PC-3 (cell line): ENCODE measurements around the gene ADGRG6. TPM values are rescaled to one million over a fixed set of nuclear protein-coding genes. Genes with fewer than 3 reads are reported as not detected.

Experiments used
- ATAC-seq: fragments of 200-7000 bp; cut with Tn5 transposase; 2 replicates; pipeline ENCODE4 v1.9.1; 2020; ENCODE audit warnings: mild to moderate bottlenecking, moderate library complexity
- BruUV-seq: library from RNA; stranded (reverse); fragments of 400-500 nt; replicated peaks from 2 replicates; lab custom pipeline; 2021; lab: Mats Ljungman, UMichigan
- CTCF ChIA-PET: fragments of 300-600 bp; sonication (Branson Sonifier 250); formaldehyde crosslinking; loops from one replicate; lab custom pipeline; 2022; ENCODE audit warnings: antibody characterized with exemption; lab: Charles Lee
- POLR2A ChIA-PET: fragments of 300-600 bp; sonication (Branson Sonifier 250); formaldehyde crosslinking; loops from one replicate; lab custom pipeline; 2022; ENCODE audit warnings: antibody characterized with exemption; ENCODE audit not compliant: unreplicated experiment; lab: Charles Lee
- DNase-seq: peaks from one replicate; pipeline ENCODE4 v3.0.0-alpha.2; 2015
- H2AFZ ChIP-seq: fragments of 300-600 bp; sonication (generic); 2 replicates; pipeline ENCODE4 v1.6.0; 2016; ENCODE audit warnings: antibody characterized with exemption, low read length
- H3F3A ChIP-seq: fragments of 300-600 bp; sonication (generic); one replicate; pipeline ENCODE4 v1.6.0; 2017; ENCODE audit warnings: antibody characterized with exemption, low read length, control low read depth, mild to moderate bottlenecking; ENCODE audit not compliant: unreplicated experiment
- H3K27ac ChIP-seq: fragments of 300-600 bp; sonication (generic); 2 replicates; pipeline ENCODE4 v1.5.1; 2016; ENCODE audit warnings: mild to moderate bottlenecking, low read length
- H3K27me3 ChIP-seq: fragments of 300-600 bp; sonication (generic); 2 replicates; pipeline ENCODE4 v1.6.1; 2016; ENCODE audit warnings: low read length, mixed read lengths
- H3K36me3 ChIP-seq: fragments of 300-600 bp; sonication (generic); 2 replicates; pipeline ENCODE4 v1.6.1; 2016; ENCODE audit warnings: low read depth, mixed run types, low read length, mixed read lengths
- H3K4me1 ChIP-seq: fragments of 300-600 bp; sonication (generic); 2 replicates; pipeline ENCODE4 v1.5.1; 2016; ENCODE audit warnings: low read length; ENCODE audit not compliant: insufficient read depth
- H3K4me2 ChIP-seq: fragments of 300-600 bp; sonication (generic); 2 replicates; pipeline ENCODE4 v1.6.0; 2016; ENCODE audit warnings: low read length
- H3K4me3 ChIP-seq: fragments of 300-600 bp; sonication (generic); 2 replicates; pipeline ENCODE4 v1.5.1; 2016; ENCODE audit warnings: mild to moderate bottlenecking, low read length, mixed read lengths
- H3K79me2 ChIP-seq: fragments of 300-600 bp; sonication (generic); 2 replicates; pipeline ENCODE4 v1.6.1; 2017; ENCODE audit warnings: low read length, mixed read lengths
- H3K9ac ChIP-seq: fragments of 300-600 bp; sonication (generic); 2 replicates; pipeline ENCODE4 v1.6.0; 2016; ENCODE audit warnings: mild to moderate bottlenecking, low read length
- H3K9me2 ChIP-seq: fragments of 300-600 bp; sonication (generic); replicated peaks from 2 replicates; pipeline ENCODE4 v1.6.1; 2016; ENCODE audit warnings: mixed run types, low read length, mixed read lengths
- H3K9me3 ChIP-seq: fragments of 300-600 bp; sonication (generic); 2 replicates; pipeline ENCODE4 v1.6.1; 2016; ENCODE audit warnings: low read length, mixed read lengths
- H4K20me1 ChIP-seq: fragments of 300-600 bp; sonication (generic); 2 replicates; pipeline ENCODE4 v1.6.1; 2016; ENCODE audit warnings: low read length, mixed read lengths
- EZH2 ChIP-seq: fragments of 300-600 bp; sonication (generic); IDR thresholded peaks from one replicate; pipeline ENCODE4 v1.6.1; 2017; ENCODE audit warnings: antibody characterized with exemption, mild to moderate bottlenecking, low read length; ENCODE audit not compliant: unreplicated experiment
- EZH2phosphoT487 ChIP-seq: fragments of 300-600 bp; sonication (generic); IDR thresholded peaks from 2 replicates; pipeline ENCODE4 v1.6.1; 2018; ENCODE audit warnings: mild to moderate bottlenecking, antibody characterized with exemption, low read length, borderline replicate concordance
- intact Hi-C: fragments of 100-400 bp; cut with micrococcal nuclease; formaldehyde crosslinking; loops from 2 replicates; pipeline ENCODE4 v1.9.0; 2023
- total RNA-seq: library from RNA; depleted of rRNA; stranded (reverse); fragments of >200 nt; gene quantifications from 2 replicates; pipeline ENCODE4 v1.2.3, GENCODE V29; 2014
- TF ChIP-seq, protein P1 (sequence below): fragments of 300-600 bp; sonication (generic); conservative IDR thresholded peaks from 2 replicates; pipeline ENCODE4 v1.5.1; 2017; ENCODE audit warnings: antibody characterized with exemption, low read depth, mild to moderate bottlenecking, low read length

ADGRG6 gene
- total RNA-seq, 1 experiment from 2014 or later, result 73.2 TPM

GRCh38 chr6:142429195-142429594, 127.4 kb downstream of the ADGRG6 start:
- ChIA-PET CTCF (no interaction called here), POLR2A (no interaction called here)
- BruUV-seq, result no TSS peak
- H3F3A ChIP-seq, result no peaks in the 10 kb centered on the region
- peaks cover 35% of the 10 kb centered on the region for H3K36me3 ChIP-seq
- no peaks in the 10 kb centered on the region for H3K27me3 ChIP-seq
- no peaks in the 10 kb centered on the region for H3K4me1 ChIP-seq
- TF ChIP-seq, protein P1, sequence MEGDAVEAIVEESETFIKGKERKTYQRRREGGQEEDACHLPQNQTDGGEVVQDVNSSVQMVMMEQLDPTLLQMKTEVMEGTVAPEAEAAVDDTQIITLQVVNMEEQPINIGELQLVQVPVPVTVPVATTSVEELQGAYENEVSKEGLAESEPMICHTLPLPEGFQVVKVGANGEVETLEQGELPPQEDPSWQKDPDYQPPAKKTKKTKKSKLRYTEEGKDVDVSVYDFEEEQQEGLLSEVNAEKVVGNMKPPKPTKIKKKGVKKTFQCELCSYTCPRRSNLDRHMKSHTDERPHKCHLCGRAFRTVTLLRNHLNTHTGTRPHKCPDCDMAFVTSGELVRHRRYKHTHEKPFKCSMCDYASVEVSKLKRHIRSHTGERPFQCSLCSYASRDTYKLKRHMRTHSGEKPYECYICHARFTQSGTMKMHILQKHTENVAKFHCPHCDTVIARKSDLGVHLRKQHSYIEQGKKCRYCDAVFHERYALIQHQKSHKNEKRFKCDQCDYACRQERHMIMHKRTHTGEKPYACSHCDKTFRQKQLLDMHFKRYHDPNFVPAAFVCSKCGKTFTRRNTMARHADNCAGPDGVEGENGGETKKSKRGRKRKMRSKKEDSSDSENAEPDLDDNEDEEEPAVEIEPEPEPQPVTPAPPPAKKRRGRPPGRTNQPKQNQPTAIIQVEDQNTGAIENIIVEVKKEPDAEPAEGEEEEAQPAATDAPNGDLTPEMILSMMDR, result no peak
- TF ChIP-seq EZH2 (no peak), EZH2phosphoT487 (no peak)
- H3K79me2 ChIP-seq, result no peaks in the 10 kb centered on the region
- H4K20me1 ChIP-seq, result no peaks in the 10 kb centered on the region
- no peak overlapping the region for H3K4me2 ChIP-seq
- no peak overlapping the region for H3K4me3 ChIP-seq
- H3K9ac ChIP-seq, result no peak overlapping the region
- no peak overlapping the region for H2AFZ ChIP-seq
- no peaks in the 10 kb centered on the region for H3K9me2 ChIP-seq
- intact Hi-C loops, result no loop called here
- no peak overlapping the region for H3K27ac ChIP-seq
- no peaks in the 10 kb centered on the region for H3K9me3 ChIP-seq
- ATAC-seq, result peak; percentile 29; the same call in 1 of the 2 replicates
- peak; percentile 60 for DNase-seq

- Histone ChIP-seq H3K9me2 (no peaks in the 10 kb centered on the region), H2AFZ (no peak overlapping the region), H3K4me1 (no peaks in the 10 kb centered on the region), H3K36me3 (peaks cover 17% of the 10 kb centered on the region), H3K4me3 (no peak overlapping the region), H3K4me2 (no peak overlapping the region), H3K79me2 (no peaks in the 10 kb centered on the region), H4K20me1 (no peaks in the 10 kb centered on the region), H3F3A (no peaks in the 10 kb centered on the region), H3K9me3 (no peaks in the 10 kb centered on the region), H3K27ac (no peak overlapping the region), H3K9ac (no peak overlapping the region), H3K27me3 (no peaks in the 10 kb centered on the region)
- TF ChIP-seq EZH2phosphoT487 (no peak), EZH2 (no peak)
- TF ChIP-seq, protein P1, result no peak
- BruUV-seq, result no TSS peak
- no peak for ATAC-seq
- DNase-seq, result no peak
- CTCF ChIA-PET, result interaction anchor here (0.6 kb wide), 1 partner anchor 41 kb away, joined by 5 read pairs; no protein-coding TSS in a partner anchor
- intact Hi-C loops, result no loop called here
- POLR2A ChIA-PET, result interaction anchor here (0.7 kb wide), 1 partner anchor 15 kb away, joined by 3 read pairs; no protein-coding TSS in a partner anchor
Measured at GRCh38 chr6:142433419-142433818, 131.6 kb downstream of the ADGRG6 start.

GRCh38 chr6:142438898-142439297, 137.1 kb downstream of the ADGRG6 start:
- no peaks in the 10 kb centered on the region for H3K9me3 ChIP-seq
- POLR2A ChIA-PET, result no interaction called here
- H3K79me2 ChIP-seq, result no peaks in the 10 kb centered on the region
- ATAC-seq (no peak), DNase-seq (no peak)
- H3K9ac ChIP-seq, result no peak overlapping the region
- no peak overlapping the region for H3K4me2 ChIP-seq
- no peak overlapping the region for H3K27ac ChIP-seq
- H2AFZ ChIP-seq, result no peak overlapping the region
- no peaks in the 10 kb centered on the region for H3K27me3 ChIP-seq
- CTCF ChIA-PET, result no interaction called here
- H3K9me2 ChIP-seq, result no peaks in the 10 kb centered on the region
- intact Hi-C loops, result no loop called here
- H4K20me1 ChIP-seq, result no peaks in the 10 kb centered on the region
- H3K36me3 ChIP-seq, result peaks cover 30% of the 10 kb centered on the region
- H3F3A ChIP-seq, result peaks cover 3% of the 10 kb centered on the region
- TF ChIP-seq, protein P1, result no peak
- no peak for TF ChIP-seq EZH2phosphoT487
- no peak for TF ChIP-seq EZH2
- H3K4me3 ChIP-seq, result no peak overlapping the region
- H3K4me1 ChIP-seq, result no peaks in the 10 kb centered on the region
- BruUV-seq, result no TSS peak
